ENCODE data around the gene ARHGAP23.
"Not testable (repeated sequence)": the region's sequence is repeated elsewhere in the genome, so short reads cannot be mapped to it uniquely, and the experiment has no call there.

DNA sequence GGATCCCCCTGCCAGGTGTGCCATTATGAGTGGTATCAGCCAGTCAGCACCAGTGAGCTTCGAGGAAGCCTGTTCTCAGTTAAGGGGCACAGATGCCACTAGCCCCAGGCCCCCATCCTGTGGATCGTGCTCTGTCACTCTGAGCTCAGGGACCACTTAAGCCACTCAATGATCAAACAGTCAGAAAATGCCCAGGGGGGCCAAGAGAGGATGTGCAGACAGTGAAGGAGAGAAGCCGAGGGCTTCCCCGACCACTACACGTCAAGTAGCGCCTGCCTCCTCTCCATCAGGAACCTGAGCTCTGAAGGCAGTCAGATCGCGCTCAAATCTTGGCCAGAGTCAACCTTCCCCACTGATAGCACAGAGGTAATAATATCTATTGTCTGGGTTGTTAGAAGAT lies 98.3 kb downstream of the ARHGAP23 start:
- TF ChIP-seq, protein P1, sequence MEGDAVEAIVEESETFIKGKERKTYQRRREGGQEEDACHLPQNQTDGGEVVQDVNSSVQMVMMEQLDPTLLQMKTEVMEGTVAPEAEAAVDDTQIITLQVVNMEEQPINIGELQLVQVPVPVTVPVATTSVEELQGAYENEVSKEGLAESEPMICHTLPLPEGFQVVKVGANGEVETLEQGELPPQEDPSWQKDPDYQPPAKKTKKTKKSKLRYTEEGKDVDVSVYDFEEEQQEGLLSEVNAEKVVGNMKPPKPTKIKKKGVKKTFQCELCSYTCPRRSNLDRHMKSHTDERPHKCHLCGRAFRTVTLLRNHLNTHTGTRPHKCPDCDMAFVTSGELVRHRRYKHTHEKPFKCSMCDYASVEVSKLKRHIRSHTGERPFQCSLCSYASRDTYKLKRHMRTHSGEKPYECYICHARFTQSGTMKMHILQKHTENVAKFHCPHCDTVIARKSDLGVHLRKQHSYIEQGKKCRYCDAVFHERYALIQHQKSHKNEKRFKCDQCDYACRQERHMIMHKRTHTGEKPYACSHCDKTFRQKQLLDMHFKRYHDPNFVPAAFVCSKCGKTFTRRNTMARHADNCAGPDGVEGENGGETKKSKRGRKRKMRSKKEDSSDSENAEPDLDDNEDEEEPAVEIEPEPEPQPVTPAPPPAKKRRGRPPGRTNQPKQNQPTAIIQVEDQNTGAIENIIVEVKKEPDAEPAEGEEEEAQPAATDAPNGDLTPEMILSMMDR (conservative IDR thresholded peaks at IDR 0.05 in 1 of 2, IDR thresholded peaks at IDR 0.05 in 1 of 2; ENCODE audit: extremely low read depth in 1 of 2, insufficient read depth in 1 of 2, low read depth in 1 of 2, low read length in 2 of 2), result not testable (repeated sequence)
- TF ChIP-seq EZH2 (IDR thresholded peaks at IDR 0.05; ENCODE audit: borderline replicate concordance, low read length), result not testable (repeated sequence)

Data from mammary epithelial cell (primary cell).